Stimulated activated naive CD4-positive, alpha-beta T cell (primary cell): ENCODE measurements around the gene MIA.
A peak's percentile ranks its signal among the peaks of the same experiment; 100 is the strongest.
"Not testable (repeated sequence)": the region's sequence is repeated elsewhere in the genome, so short reads cannot be mapped to it uniquely, and the experiment has no call there.

Experiments
- DNase-seq, 6 experiments: peaks; one replicate each; lab custom pipeline; 2025; lab: John Stamatoyannopoulos, UW

Gene MIA

GRCh38 chr19:40780582-40780981 is 5.3 kb downstream of the MIA start:
- no peak for DNase-seq

- no peak for DNase-seq
These were observed 5.8 kb downstream of the MIA start for GRCh38 chr19:40781140-40781539.

GRCh38 chr19:40783711-40784110 is 8.4 kb downstream of the MIA start:
- DNase-seq = no peak

- not testable (repeated sequence) for DNase-seq
These were observed 8.8 kb downstream of the MIA start for GRCh38 chr19:40784146-40784545.

- DNase-seq = no peak
These were observed 10.2 kb downstream of the MIA start for GRCh38 chr19:40785526-40785925.

- DNase-seq = no peak
These were observed 11.0 kb downstream of the MIA start for GRCh38 chr19:40786060-40787037.

GRCh38 chr19:40791349-40791748 is 16.0 kb downstream of the MIA start:
- no peak for DNase-seq

- no peak for DNase-seq
These were observed 16.7 kb downstream of the MIA start for GRCh38 chr19:40791996-40792395.

- no peak for DNase-seq
These were observed 22.0 kb downstream of the MIA start for GRCh38 chr19:40797166-40797962.

GRCh38 chr19:40797963-40798682 is 22.8 kb downstream of the MIA start:
- peak; percentile 50 to 79 (median 66) for DNase-seq

GRCh38 chr19:40798683-40799557 is 23.6 kb downstream of the MIA start, which contains the start of gene EGLN2:
EGLN2 (plus strand) TSS chr19:40799191; CDS start chr19:40800573, 1,382 bp downstream.
- peak; percentile 99 to 100 (median 100) for DNase-seq

GRCh38 chr19:40799558-40800338 is 24.4 kb downstream of the MIA start:
- peak in 1 of 6 experiments; percentile 34 for DNase-seq

- DNase-seq = peak in 1 of 6 experiments; percentile 12
These were observed 25.1 kb downstream of the MIA start for GRCh38 chr19:40800339-40800996.

GRCh38 chr19:40800997-40801377 is 25.7 kb downstream of the MIA start:
- DNase-seq = no peak

- DNase-seq = peak in 1 of 6 experiments; percentile 16
These were observed 26.3 kb downstream of the MIA start for GRCh38 chr19:40801426-40802299.

- DNase-seq = no peak
These were observed 27.2 kb downstream of the MIA start for GRCh38 chr19:40802300-40803169.

GRCh38 chr19:40803170-40803856 is 28.0 kb downstream of the MIA start:
- DNase-seq = no peak
